HG03159 (cell line): ENCODE measurements around the gene ACSBG1.

Experiments used
- ATAC-seq: cut with Tn5 transposase; IDR thresholded peaks from one replicate; pipeline ENCODE4 v1.9.1; 2021; ENCODE audit warnings: mild to moderate bottlenecking, moderate library complexity; ENCODE audit not compliant: unreplicated experiment

Gene ACSBG1

GRCh38 chr15:78205337-78205736 is 29.0 kb downstream of the ACSBG1 start:
- no peak for ATAC-seq

GRCh38 chr15:78204351-78205309 is 29.7 kb downstream of the ACSBG1 start:
- no peak for ATAC-seq

GRCh38 chr15:78203346-78204225 is 30.8 kb downstream of the ACSBG1 start:
- ATAC-seq: no peak

- no peak for ATAC-seq
Observed at GRCh38 chr15:78201281-78202190, 32.8 kb downstream of the ACSBG1 start.

- no peak for ATAC-seq
Observed at GRCh38 chr15:78200276-78200930, 34.0 kb downstream of the ACSBG1 start.

- ATAC-seq: no peak
Observed at GRCh38 chr15:78197632-78198031, 36.7 kb downstream of the ACSBG1 start.

- ATAC-seq: no peak
Observed at GRCh38 chr15:78195735-78196201, 38.6 kb downstream of the ACSBG1 start.

- no peak for ATAC-seq
Observed at GRCh38 chr15:78194568-78194925, 39.8 kb downstream of the ACSBG1 start.

- no peak for ATAC-seq
Observed at GRCh38 chr15:78193731-78194567, 40.4 kb downstream of the ACSBG1 start.

GRCh38 chr15:78192826-78193594 is 41.4 kb downstream of the ACSBG1 start:
- ATAC-seq: no peak

- ATAC-seq: no peak
Observed at GRCh38 chr15:78182821-78183220, 51.5 kb downstream of the ACSBG1 start.

- no peak for ATAC-seq
Observed at GRCh38 chr15:78182336-78182700, 52.0 kb downstream of the ACSBG1 start.

- ATAC-seq: no peak
Observed at GRCh38 chr15:78179906-78180305, 54.5 kb downstream of the ACSBG1 start.

GRCh38 chr15:78179286-78179840 is 55.0 kb downstream of the ACSBG1 start:
- ATAC-seq: no peak

- ATAC-seq: no peak
Observed at GRCh38 chr15:78178064-78178463, 56.3 kb downstream of the ACSBG1 start.

GRCh38 chr15:78177447-78177873 is 56.9 kb downstream of the ACSBG1 start:
- no peak for ATAC-seq

GRCh38 chr15:78175330-78175729 is 59.0 kb downstream of the ACSBG1 start:
- ATAC-seq: no peak

- no peak for ATAC-seq
Observed at GRCh38 chr15:78174401-78174800, 60.0 kb downstream of the ACSBG1 start.
